NCI-H2107 treated with DMSO at 0.1 percent for 48 hours (cell line): ENCODE measurements around the gene IYD.
"Not testable (repeated sequence)": the region's sequence is repeated elsewhere in the genome, so short reads cannot be mapped to it uniquely, and the experiment has no call there.

Experiments used
- DNase-seq: peaks from one replicate; lab custom pipeline; 2025; ENCODE audit not compliant: unreplicated experiment; lab: John Stamatoyannopoulos, UW

The IYD gene

GRCh38 chr6:150427037-150427602, 58.3 kb downstream of the IYD start:
- no peak for DNase-seq

GRCh38 chr6:150427843-150428242, 59.0 kb downstream of the IYD start:
- DNase-seq, result no peak

- no peak for DNase-seq
Measured at GRCh38 chr6:150430815-150431214, 62.0 kb downstream of the IYD start.

GRCh38 chr6:150435360-150435759, 66.5 kb downstream of the IYD start:
- DNase-seq, result no peak

GRCh38 chr6:150435832-150436231, 67.0 kb downstream of the IYD start:
- DNase-seq, result no peak

GRCh38 chr6:150439373-150439772, 70.6 kb downstream of the IYD start:
- DNase-seq, result no peak

- no peak for DNase-seq
Measured at GRCh38 chr6:150443621-150444020, 74.8 kb downstream of the IYD start.

GRCh38 chr6:150444308-150444707, 75.5 kb downstream of the IYD start:
- no peak for DNase-seq

GRCh38 chr6:150445486-150445885, 76.7 kb downstream of the IYD start:
- no peak for DNase-seq

GRCh38 chr6:150448221-150448620, 79.4 kb downstream of the IYD start:
- no peak for DNase-seq

- DNase-seq, result not testable (repeated sequence)
Measured at GRCh38 chr6:150449055-150449454, 80.2 kb downstream of the IYD start.

GRCh38 chr6:150450918-150451317, 82.1 kb downstream of the IYD start:
- DNase-seq, result no peak

- no peak for DNase-seq
Measured at GRCh38 chr6:150451807-150452427, 83.1 kb downstream of the IYD start.

GRCh38 chr6:150452428-150453243, 83.8 kb downstream of the IYD start:
- DNase-seq, result no peak

GRCh38 chr6:150453357-150453756, 84.5 kb downstream of the IYD start:
- no peak for DNase-seq
